Parathyroid adenoma (tissue), 2 donors: Measurements from ENCODE around the gene LY6G6F.

Experiments
- H2AFZ ChIP-seq: fragments of 300-600 bp; sonication (generic); one replicate; pipeline ENCODE4 v1.7.0; 2017; ENCODE audit warnings: antibody characterized with exemption, mild to moderate bottlenecking
- H3K27ac ChIP-seq: fragments of 300-600 bp; sonication (generic); one replicate; pipeline ENCODE4 v1.7.0; 2017
- H3K27me3 ChIP-seq: fragments of 300-600 bp; sonication (generic); one replicate; pipeline ENCODE4 v1.7.0; 2017; ENCODE audit warnings: low read length; ENCODE audit not compliant: control insufficient read depth, insufficient read depth
- H3K36me3 ChIP-seq: fragments of 300-600 bp; sonication (generic); one replicate; pipeline ENCODE4 v1.7.0; 2017; ENCODE audit warnings: low read length; ENCODE audit not compliant: control insufficient read depth, insufficient read depth
- H3K4me1 ChIP-seq: fragments of 300-600 bp; sonication (generic); one replicate; pipeline ENCODE4 v1.7.0; 2017; ENCODE audit warnings: control low read depth
- H3K4me2 ChIP-seq: fragments of 300-600 bp; sonication (generic); one replicate; pipeline ENCODE4 v1.7.0; 2017; ENCODE audit warnings: low read length
- H3K4me3 ChIP-seq: fragments of 300-600 bp; sonication (generic); one replicate; pipeline ENCODE4 v1.7.0; 2017; ENCODE audit warnings: low read depth, low read length
- H3K79me2 ChIP-seq: fragments of 300-600 bp; sonication (generic); one replicate; pipeline ENCODE4 v1.7.0; 2017; ENCODE audit warnings: control low read depth
- H3K9ac ChIP-seq: fragments of 300-600 bp; sonication (generic); one replicate; pipeline ENCODE4 v1.7.0; 2017; ENCODE audit warnings: mild to moderate bottlenecking
- H3K9me3 ChIP-seq: fragments of 300-600 bp; sonication (generic); one replicate; pipeline ENCODE4 v1.7.0; 2017; ENCODE audit warnings: low read length; ENCODE audit not compliant: control insufficient read depth
- TF ChIP-seq, protein P1 (sequence below): fragments of 300-600 bp; sonication (generic); IDR thresholded peaks from one replicate; pipeline ENCODE4 v1.7.0; 2017; ENCODE audit warnings: antibody characterized with exemption, mild to moderate bottlenecking
- donor health status: primary hyperparathyroidism.

LY6G6F gene

DNA sequence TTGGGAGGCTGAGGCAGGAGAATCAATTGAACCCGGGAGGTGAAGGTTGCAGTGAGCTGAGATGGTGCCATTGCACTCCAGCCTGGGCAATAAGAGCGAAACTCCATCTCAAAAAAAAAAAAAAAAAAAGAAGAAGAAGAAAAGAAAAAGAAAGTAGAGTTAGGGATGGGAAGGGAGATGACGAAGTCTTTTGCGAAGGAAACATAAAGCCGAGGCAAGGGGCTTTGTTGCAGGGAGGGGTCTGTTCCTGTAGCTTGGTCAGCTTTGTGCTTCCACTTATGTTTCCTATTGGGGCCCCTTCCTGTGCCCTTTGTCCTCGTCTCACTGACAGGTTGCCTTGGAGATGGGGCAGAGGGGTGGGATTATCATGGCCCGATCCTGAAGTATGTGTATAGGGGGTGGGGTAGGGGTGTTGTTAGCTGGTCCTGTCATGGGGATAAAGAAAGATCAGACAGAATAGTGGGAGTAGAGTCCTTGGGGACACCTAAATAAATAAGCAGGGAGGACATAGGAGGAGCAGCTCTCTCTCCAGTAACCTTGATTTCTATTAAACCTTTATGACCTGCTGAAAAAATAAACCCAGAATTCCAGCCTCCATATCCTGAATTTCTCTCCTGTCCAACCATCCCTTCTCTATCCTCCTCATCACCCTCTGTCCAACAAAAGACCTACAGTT, 30.8 kb downstream of the LY6G6F start:
- peak overlapping the region; percentile 8 for H3K4me2 ChIP-seq
- peak overlapping the region; percentile 84 for H3K27ac ChIP-seq
- H3K36me3 ChIP-seq, result no peaks in the 10 kb centered on the region
- no peaks in the 10 kb centered on the region for H3K79me2 ChIP-seq
- peaks cover 9% of the 10 kb centered on the region for H3K4me1 ChIP-seq
- no peaks in the 10 kb centered on the region for H3K27me3 ChIP-seq
- H3K9me3 ChIP-seq, result no peaks in the 10 kb centered on the region
- H3K4me3 ChIP-seq, result no peak overlapping the region
- peak overlapping the region; percentile 92 for H2AFZ ChIP-seq
- TF ChIP-seq, protein P1, sequence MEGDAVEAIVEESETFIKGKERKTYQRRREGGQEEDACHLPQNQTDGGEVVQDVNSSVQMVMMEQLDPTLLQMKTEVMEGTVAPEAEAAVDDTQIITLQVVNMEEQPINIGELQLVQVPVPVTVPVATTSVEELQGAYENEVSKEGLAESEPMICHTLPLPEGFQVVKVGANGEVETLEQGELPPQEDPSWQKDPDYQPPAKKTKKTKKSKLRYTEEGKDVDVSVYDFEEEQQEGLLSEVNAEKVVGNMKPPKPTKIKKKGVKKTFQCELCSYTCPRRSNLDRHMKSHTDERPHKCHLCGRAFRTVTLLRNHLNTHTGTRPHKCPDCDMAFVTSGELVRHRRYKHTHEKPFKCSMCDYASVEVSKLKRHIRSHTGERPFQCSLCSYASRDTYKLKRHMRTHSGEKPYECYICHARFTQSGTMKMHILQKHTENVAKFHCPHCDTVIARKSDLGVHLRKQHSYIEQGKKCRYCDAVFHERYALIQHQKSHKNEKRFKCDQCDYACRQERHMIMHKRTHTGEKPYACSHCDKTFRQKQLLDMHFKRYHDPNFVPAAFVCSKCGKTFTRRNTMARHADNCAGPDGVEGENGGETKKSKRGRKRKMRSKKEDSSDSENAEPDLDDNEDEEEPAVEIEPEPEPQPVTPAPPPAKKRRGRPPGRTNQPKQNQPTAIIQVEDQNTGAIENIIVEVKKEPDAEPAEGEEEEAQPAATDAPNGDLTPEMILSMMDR, result no peak
- H3K9ac ChIP-seq, result no peak overlapping the region

DNA sequence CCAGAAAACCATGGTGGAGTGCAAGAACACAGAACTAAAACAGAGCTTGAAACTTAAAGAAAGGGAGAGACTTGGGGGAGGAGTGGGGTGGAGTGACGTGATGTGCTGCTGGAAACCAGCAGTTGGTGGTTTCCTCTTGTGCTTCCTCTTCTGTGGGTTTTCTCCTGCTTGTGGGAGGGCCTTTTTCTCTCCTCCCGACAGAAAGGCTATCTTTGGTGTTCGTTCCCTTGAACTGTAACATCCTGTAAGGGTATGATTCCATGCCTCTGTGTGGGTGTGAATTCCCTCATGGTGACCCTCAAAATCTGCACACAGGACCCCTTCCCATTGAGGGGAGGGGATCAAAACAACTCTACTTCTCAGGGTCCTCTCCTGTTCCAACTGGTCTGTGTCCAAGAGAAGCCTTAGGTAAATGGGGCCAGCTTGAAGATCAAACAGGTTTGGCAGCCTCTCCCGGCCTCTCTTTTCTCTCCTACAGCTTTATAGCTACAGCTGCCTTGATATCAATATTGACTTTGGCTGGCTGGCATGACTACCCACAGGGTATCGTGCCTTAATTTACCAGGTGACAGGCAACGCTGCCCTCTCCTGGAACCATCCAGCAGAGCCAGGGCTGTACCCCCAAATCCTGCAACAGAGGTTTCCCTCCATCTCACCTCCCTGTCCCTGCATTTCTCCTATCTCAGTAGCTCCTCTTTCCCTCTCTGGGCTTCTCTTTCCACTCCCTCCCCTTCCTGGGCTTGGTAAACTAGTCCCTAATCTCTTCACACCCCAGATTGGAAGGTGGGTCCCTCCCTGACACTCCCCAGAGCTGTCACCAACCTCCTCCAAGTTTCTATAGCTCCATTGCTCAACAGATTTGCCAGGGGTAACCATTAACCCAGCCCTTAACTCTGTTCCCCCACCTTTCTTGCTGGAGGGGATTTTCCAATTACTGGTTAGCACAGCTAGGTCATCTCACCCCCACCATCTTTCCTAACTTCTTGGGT, 31.6 kb downstream of the LY6G6F start:
- Histone ChIP-seq H3K27me3 (no peaks in the 10 kb centered on the region), H3K9me3 (no peaks in the 10 kb centered on the region), H3K79me2 (no peaks in the 10 kb centered on the region), H3K4me3 (no peak overlapping the region), H3K36me3 (no peaks in the 10 kb centered on the region), H2AFZ (peak overlapping the region; percentile 38), H3K4me2 (peak overlapping the region; percentile 8), H3K4me1 (peaks cover 9% of the 10 kb centered on the region), H3K27ac (peak overlapping the region; percentile 54), H3K9ac (no peak overlapping the region)
- TF ChIP-seq, protein P1, result no peak

- Histone ChIP-seq H3K9me3 (no peaks in the 10 kb centered on the region), H3K4me2 (peak within 1 kb of the TSS; percentile 96), H3K9ac (no peak within 1 kb of the TSS), H3K27ac (no peak within 1 kb of the TSS), H3K4me3 (peak within 1 kb of the TSS; percentile 91), H3K36me3 (no peaks in the 10 kb centered on the region), H2AFZ (peak within 1 kb of the TSS; percentile 91), H3K27me3 (no peaks in the 10 kb centered on the region), H3K4me1 (peaks cover 4% of the 10 kb centered on the region), H3K79me2 (no peaks in the 10 kb centered on the region)
- TF ChIP-seq, protein P1, result no peak
Measured at GRCh38 chr6:31739639-31740396, 33.2 kb downstream of the LY6G6F start, which contains the start of gene MSH5. MSH5 (plus strand) TSS chr6:31740005; CDS start chr6:31740467, 462 bp downstream.

DNA sequence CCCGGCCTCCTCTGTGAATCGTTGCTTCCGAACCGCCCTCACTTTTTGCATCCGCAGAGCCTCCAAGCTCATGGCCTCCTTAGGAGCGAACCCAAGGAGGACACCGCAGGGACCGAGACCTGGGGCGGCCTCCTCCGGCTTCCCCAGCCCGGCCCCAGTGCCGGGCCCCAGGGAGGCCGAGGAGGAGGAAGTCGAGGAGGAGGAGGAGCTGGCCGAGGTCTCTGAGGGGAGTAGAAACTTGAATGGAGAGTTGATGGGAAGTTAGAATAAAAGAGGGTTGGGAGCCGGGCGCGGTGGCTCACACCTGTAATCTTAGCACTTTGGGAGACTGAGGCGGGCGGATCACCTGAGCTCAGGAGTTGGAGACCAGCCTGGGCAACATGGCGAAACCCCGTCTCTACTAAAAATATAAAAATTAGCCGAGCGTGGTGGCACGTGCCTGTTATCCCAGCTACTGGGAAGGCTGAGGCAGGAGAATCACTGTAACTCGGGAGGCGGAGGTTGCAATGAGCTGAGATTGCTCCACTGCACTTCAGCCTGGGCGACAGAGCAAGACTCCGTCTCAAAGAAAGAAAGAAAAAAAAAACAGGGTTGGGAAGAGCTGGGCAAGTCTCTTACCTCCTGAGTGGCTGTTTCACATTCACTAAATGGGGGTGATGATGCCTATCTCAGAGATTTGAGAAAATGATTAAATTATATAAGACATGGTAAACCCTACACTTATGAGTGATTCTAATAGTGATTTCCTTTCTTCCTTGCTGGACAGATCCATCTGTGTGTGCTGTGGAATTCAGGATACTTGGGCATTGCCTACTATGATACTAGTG, 33.9 kb downstream of the LY6G6F start:
- Histone ChIP-seq H3K79me2 (no peaks in the 10 kb centered on the region), H3K27ac (no peak overlapping the region), H3K9ac (no peak overlapping the region), H2AFZ (peak overlapping the region; percentile 91), H3K4me1 (peaks cover 4% of the 10 kb centered on the region), H3K4me2 (peak overlapping the region; percentile 96), H3K4me3 (peak overlapping the region; percentile 91), H3K27me3 (no peaks in the 10 kb centered on the region), H3K36me3 (no peaks in the 10 kb centered on the region), H3K9me3 (no peaks in the 10 kb centered on the region)
- TF ChIP-seq, protein P1, result no peak
